ENCODE measurements around the gene ADK.
A peak's percentile ranks its signal among the peaks of the same experiment; 100 is the strongest.

The ADK gene

GRCh38 chr10:74238031-74238431 lies 87.0 kb downstream of the ADK start:
- peak; percentile 64 for DNase-seq (ENCODE audit: low spot score)

DNA sequence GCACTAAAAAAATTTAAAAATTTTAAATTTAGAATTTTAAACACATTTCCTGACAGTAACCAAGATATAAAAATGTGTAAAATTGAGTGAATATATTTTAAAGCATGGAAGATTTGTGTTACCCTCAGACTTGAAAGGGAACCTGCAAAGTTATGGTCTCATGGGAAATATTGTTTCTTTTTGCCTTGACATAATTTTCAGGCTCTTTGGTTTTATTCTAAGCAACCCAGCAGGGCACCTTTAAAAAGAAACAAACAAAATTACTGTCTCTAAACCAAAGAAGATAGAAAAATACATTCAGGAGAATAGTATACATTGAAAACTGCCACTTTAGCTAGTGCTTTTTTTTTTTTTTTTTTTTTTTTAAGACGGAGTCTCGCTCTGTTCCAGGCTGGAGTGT lies 87.5 kb downstream of the ADK start:
- no peak for DNase-seq (ENCODE audit: low spot score)

GRCh38 chr10:74243067-74243466 lies 92.0 kb downstream of the ADK start:
- no peak for DNase-seq (ENCODE audit: low spot score)

DNA sequence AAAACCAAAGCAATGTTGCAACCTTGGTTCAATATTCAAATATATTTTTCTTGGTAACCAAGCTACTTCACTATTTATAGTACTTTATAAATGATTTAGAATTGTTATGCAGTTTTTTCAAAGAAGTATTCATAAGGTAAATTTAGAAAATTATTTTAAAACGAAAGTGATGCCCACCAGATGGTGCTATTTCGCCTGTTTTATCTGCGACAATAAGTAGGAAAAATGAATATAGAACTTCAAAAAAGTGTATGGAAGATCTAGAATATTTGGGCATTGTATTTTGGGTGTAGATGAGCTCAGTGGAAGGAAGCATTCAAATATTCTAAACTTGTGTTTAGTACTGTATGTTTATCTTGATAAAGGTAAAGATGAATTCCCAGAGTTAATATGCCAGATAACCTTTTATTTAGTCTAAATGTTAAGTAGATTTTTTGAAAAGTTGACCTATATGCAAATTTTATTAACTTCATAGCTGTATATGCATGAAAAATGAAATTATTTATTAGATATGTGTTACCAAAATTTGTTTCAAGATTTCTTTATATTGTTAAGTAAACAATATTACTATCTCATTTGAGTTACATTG lies 93.2 kb downstream of the ADK start:
- peak; percentile 39 for DNase-seq (ENCODE audit: low spot score)

GRCh38 chr10:74244807-74245206 lies 93.8 kb downstream of the ADK start:
- no peak for DNase-seq (ENCODE audit: low spot score)

DNA sequence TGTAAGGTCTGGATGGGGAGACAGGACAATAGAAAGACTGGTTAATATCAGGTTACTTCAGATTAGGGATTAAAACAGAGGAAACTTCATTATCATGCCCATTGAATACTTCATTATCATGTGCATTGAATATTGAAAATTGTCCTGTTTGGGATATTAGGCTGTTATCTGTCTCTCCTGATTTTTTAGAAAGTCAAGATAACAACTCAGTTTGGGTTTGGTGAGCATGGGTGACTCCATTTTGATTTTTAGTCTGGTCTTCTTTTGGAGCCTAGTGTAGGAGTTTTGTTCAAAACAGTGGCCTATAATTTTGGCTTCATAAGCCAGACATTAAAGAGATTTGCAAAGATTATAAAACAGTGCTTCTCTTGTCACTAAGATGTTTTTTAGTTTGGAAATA lies 95.5 kb downstream of the ADK start:
- no peak for DNase-seq (ENCODE audit: low spot score)

- no peak for DNase-seq (ENCODE audit: low spot score)
Observed at GRCh38 chr10:74249865-74250264, 98.8 kb downstream of the ADK start.

GRCh38 chr10:74255214-74255613 lies 104.2 kb downstream of the ADK start:
- no peak for DNase-seq (ENCODE audit: low spot score)

GRCh38 chr10:74255888-74256357 lies 104.9 kb downstream of the ADK start:
- no peak for DNase-seq (ENCODE audit: low spot score)

DNA sequence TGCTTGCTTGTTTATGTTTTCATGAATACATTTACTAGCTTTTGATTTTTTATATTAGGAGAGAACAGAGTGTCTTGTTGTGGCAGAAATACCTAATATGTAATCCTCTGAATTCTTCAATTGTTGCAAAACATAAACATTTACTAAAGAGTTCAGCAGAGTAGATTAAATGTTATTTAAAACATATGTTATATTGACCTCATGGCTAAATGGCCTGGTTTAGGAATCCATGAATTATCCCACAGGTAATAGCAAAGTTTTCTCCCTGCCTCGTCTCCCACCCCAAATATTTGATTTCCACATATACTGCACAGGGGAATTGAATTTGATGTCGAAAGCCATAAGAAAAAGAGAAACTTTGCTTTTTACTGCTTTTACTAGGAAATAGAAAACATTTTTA lies 111.8 kb downstream of the ADK start:
- no peak for DNase-seq (ENCODE audit: low spot score)

GRCh38 chr10:74263996-74264395 lies 113.0 kb downstream of the ADK start:
- DNase-seq (ENCODE audit: low spot score), result no peak

- DNase-seq (ENCODE audit: low spot score), result no peak
Observed at GRCh38 chr10:74272288-74272687, 121.3 kb downstream of the ADK start.

DNA sequence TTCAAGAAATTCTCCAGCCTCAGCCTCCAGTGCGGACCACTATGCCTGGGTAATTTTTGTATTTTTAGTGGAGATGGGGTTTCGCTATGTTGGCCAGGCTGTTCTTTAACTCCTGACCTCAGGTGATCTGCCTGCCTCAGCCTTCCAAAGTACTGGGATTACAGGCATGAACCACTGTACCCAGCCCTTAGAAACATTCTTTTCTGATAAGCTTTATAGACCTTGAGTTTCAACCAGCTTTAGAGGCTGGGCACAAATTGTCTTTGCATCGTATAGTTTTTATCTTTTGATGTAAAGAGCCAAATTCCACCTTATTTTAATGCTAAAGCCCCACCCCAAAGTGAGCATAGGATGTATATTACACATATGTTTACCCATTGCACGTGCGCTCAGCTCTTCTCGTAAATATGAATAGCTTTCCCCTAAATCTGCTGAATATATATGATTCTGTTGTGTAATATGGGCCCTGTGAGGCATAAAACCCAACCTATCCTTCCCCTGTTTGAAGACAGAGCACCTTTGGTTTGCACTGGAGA lies 124.8 kb downstream of the ADK start:
- DNase-seq (ENCODE audit: low spot score), result no peak

GRCh38 chr10:74276416-74276815 lies 125.4 kb downstream of the ADK start:
- DNase-seq (ENCODE audit: low spot score), result no peak

DNA sequence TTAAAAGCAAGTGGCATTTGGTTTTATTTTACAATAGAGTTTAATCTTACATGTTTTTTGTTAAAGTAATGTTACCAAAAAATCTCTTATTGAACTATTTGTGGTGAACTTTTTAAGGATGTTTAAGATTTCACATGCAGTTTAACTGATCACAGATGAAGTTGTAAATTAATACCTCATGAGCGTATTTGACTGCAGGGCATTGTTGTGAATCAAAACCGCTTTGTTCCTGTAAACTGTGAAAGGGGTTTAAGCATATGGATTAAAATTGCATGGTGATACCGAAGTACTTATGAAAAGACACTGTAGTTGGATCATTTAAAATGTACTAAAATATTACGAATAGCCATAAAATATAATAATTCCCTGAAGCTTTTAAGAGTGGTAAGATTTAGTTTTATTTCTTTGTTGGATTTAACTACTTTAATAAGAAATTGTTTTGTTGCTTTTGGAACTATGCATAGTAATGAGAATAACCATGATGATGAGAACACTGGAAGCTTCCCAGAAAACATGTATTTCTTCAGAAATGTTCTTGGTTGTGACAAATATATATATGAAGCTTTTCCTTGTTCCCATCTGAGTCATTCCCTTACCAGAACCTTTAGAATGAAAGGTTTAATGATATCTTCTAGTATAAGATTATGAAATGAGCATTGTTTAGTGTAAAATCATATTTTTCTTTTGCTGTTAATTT lies 131.3 kb downstream of the ADK start:
- no peak for DNase-seq (ENCODE audit: low spot score)

DNA sequence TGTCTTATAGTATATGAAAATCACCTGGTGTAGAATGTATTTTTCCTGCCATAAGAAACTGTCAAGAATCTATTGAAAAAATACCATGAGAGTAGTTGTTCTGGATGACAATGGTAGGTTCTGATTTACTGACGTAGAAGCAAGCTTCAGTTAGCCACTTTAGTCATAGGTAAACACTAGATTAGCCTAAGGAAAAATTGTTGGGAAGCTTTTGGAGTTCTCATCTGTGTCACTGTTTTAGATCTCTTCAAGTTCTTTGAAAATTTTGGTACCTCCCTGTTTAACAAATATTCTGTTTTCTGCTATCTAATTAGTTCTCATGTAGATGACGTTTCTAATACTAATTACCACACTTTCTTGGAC lies 131.8 kb downstream of the ADK start:
- DNase-seq (ENCODE audit: low spot score), result no peak

GRCh38 chr10:74289188-74289587 lies 138.2 kb downstream of the ADK start:
- DNase-seq (ENCODE audit: low spot score), result no peak

GRCh38 chr10:74289951-74290350 lies 138.9 kb downstream of the ADK start:
- no peak for DNase-seq (ENCODE audit: low spot score)

DNA sequence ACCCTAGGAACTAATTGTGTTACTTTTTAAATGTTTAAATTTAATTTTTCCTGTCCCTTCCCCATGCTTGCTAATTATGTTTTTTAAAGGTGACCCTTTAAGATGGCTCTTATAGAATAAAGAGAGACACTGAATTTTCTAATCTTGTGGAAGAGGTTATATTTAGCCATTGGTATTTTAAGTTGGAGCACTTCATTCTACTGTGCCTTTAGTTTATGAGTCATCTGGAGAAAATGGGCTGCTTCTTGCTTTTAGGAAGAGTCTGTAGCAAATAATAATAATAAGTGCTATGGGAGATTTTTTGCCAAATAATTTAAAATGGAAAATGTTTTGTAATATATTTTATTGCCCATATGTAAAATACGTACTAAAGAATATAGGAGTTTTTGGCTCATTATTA lies 139.7 kb downstream of the ADK start:
- DNase-seq (ENCODE audit: low spot score), result no peak

DNA sequence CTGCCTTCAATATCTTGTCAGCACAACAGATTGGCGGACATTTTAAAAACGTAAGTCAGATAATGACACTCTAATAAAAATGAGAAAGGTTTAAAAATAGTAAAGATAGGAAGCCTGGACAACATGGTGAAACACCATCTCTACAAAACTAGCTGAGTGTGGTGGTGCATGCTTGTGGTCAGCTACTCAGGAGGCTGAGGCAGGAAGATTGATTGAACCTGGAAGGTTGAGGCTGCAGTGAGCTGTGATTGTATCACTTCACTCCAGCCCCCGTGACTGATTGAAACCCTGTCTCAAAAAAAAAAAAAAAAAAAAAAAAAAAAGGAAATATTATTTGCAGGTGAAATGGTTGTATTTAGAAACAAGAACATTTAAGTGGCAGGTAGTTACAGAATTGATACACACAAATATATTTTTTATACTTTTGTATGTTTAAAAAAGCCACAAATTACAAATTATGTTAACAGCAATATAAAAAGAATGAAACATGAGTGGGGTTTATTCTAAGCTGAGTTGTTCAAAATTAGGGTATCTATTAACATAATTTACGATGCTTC lies 141.9 kb downstream of the ADK start:
- no peak for DNase-seq (ENCODE audit: low spot score)

DNA sequence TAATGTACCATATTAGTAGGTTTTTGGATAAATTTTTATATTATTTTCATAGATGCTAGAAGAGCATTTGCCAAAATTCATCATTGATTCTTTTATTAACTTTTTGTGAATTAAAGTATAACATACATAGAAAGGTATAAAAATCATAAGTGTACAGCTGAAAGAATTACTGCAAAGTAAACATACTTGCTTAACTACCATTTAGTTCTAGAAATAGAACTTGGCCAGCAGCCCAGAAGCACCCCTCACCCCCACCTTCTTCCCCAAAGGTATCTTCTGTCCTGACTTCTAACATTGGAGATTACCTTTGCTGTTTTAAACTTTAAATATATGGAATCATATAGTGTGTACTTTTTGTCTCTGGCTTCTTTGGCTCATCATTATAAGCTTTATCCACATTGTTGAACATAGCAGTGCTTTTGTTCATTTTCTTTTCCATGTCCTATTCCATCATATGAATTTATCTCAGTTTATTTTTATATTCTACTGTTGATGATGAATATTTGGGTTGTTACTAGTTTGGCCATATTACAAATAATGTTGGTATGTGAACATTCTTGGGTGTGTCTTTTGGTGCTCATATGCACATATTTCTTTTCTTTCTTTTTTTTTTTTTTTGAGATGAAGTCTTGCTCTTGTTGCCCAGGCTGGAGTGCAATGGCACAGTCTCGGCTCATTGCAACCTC lies 142.8 kb downstream of the ADK start:
- no peak for DNase-seq (ENCODE audit: low spot score)

GRCh38 chr10:74297389-74298080 lies 146.5 kb downstream of the ADK start:
- DNase-seq (ENCODE audit: low spot score), result no peak

Data from SK-N-DZ (cell line).